Measurements from ENCODE around the gene IQSEC2.

Gene IQSEC2

GRCh38 chrX:53283099-53283498, 1.7 kb upstream of the IQSEC2 start:
- H3K27ac ChIP-seq (ENCODE audit: low read depth, low read length) = no peak overlapping the region
- H3K9me3 ChIP-seq (ENCODE audit: control insufficient read depth, insufficient read depth, low read depth, low read length) = no peaks in the 10 kb centered on the region; the same call in 1 of the 2 replicates
- H3K27me3 ChIP-seq (ENCODE audit: control insufficient read depth, insufficient read depth, low read length) = no peaks in the 10 kb centered on the region
- H3K4me1 ChIP-seq (ENCODE audit: control insufficient read depth, insufficient read depth, low read length) = peaks cover 47% of the 10 kb centered on the region; the same call in 1 of the 2 replicates
- no peak overlapping the region for H3K9ac ChIP-seq (ENCODE audit: low read length)
- H3K36me3 ChIP-seq (ENCODE audit: control insufficient read depth, insufficient read depth, low read length) = no peaks in the 10 kb centered on the region
- no peak overlapping the region for H3K4me3 ChIP-seq (ENCODE audit: low read depth, low read length)

GRCh38 chrX:53281963-53282695, 745 bp upstream of the IQSEC2 start:
- no peak overlapping the region for H3K27ac ChIP-seq (ENCODE audit: low read depth, low read length)

GRCh38 chrX:53280331-53281320, 758 bp downstream of the IQSEC2 start:
- Histone ChIP-seq H3K9me3 (ENCODE audit: control insufficient read depth, insufficient read depth, low read depth, low read length) (no peaks in the 10 kb centered on the region; the same call in 1 of the 2 replicates), H3K27me3 (ENCODE audit: control insufficient read depth, insufficient read depth, low read length) (no peaks in the 10 kb centered on the region), H3K27ac (ENCODE audit: low read depth, low read length) (peak overlapping the region; percentile 37; the same call in 1 of the 2 replicates), H3K4me1 (ENCODE audit: control insufficient read depth, insufficient read depth, low read length) (peaks cover 38% of the 10 kb centered on the region; the same call in 1 of the 2 replicates), H3K36me3 (ENCODE audit: control insufficient read depth, insufficient read depth, low read length) (no peaks in the 10 kb centered on the region), H3K4me3 (ENCODE audit: low read depth, low read length) (peak overlapping the region; percentile 42), H3K9ac (ENCODE audit: low read length) (peak overlapping the region; percentile 49)

More at GRCh38 chrX:53281963-53282695, 745 bp upstream of the IQSEC2 start:
- Histone ChIP-seq H3K4me1 (ENCODE audit: control insufficient read depth, insufficient read depth, low read length) (peaks cover 38% of the 10 kb centered on the region; the same call in 1 of the 2 replicates), H3K9ac (ENCODE audit: low read length) (no peak overlapping the region), H3K9me3 (ENCODE audit: control insufficient read depth, insufficient read depth, low read depth, low read length) (no peaks in the 10 kb centered on the region; the same call in 1 of the 2 replicates), H3K4me3 (ENCODE audit: low read depth, low read length) (no peak overlapping the region), H3K27me3 (ENCODE audit: control insufficient read depth, insufficient read depth, low read length) (no peaks in the 10 kb centered on the region), H3K36me3 (ENCODE audit: control insufficient read depth, insufficient read depth, low read length) (no peaks in the 10 kb centered on the region)

GRCh38 chrX:53279296-53280237, 1.8 kb downstream of the IQSEC2 start:
- Histone ChIP-seq H3K9ac (ENCODE audit: low read length) (no peak overlapping the region), H3K27ac (ENCODE audit: low read depth, low read length) (no peak overlapping the region), H3K27me3 (ENCODE audit: control insufficient read depth, insufficient read depth, low read length) (no peaks in the 10 kb centered on the region), H3K9me3 (ENCODE audit: control insufficient read depth, insufficient read depth, low read depth, low read length) (no peaks in the 10 kb centered on the region; the same call in 1 of the 2 replicates), H3K4me3 (ENCODE audit: low read depth, low read length) (peak overlapping the region; percentile 27; the same call in 1 of the 2 replicates), H3K36me3 (ENCODE audit: control insufficient read depth, insufficient read depth, low read length) (no peaks in the 10 kb centered on the region), H3K4me1 (ENCODE audit: control insufficient read depth, insufficient read depth, low read length) (peaks cover 34% of the 10 kb centered on the region; the same call in 1 of the 2 replicates)

GRCh38 chrX:53272808-53273337, 8.5 kb downstream of the IQSEC2 start:
- H3K36me3 ChIP-seq (ENCODE audit: control insufficient read depth, insufficient read depth, low read length) = no peaks in the 10 kb centered on the region
- H3K27ac ChIP-seq (ENCODE audit: low read depth, low read length) = no peak overlapping the region
- H3K27me3 ChIP-seq (ENCODE audit: control insufficient read depth, insufficient read depth, low read length) = no peaks in the 10 kb centered on the region
- H3K9me3 ChIP-seq (ENCODE audit: control insufficient read depth, insufficient read depth, low read depth, low read length) = no peaks in the 10 kb centered on the region; the same call in 1 of the 2 replicates
- no peak overlapping the region for H3K9ac ChIP-seq (ENCODE audit: low read length)
- H3K4me1 ChIP-seq (ENCODE audit: control insufficient read depth, insufficient read depth, low read length) = peaks cover 9% of the 10 kb centered on the region
- H3K4me3 ChIP-seq (ENCODE audit: low read depth, low read length) = no peak overlapping the region

GRCh38 chrX:53269536-53270107, 11.8 kb downstream of the IQSEC2 start:
- Histone ChIP-seq H3K4me1 (ENCODE audit: control insufficient read depth, insufficient read depth, low read length) (peaks cover 13% of the 10 kb centered on the region), H3K9ac (ENCODE audit: low read length) (no peak overlapping the region), H3K27me3 (ENCODE audit: control insufficient read depth, insufficient read depth, low read length) (no peaks in the 10 kb centered on the region), H3K36me3 (ENCODE audit: control insufficient read depth, insufficient read depth, low read length) (no peaks in the 10 kb centered on the region), H3K27ac (ENCODE audit: low read depth, low read length) (no peak overlapping the region), H3K4me3 (ENCODE audit: low read depth, low read length) (no peak overlapping the region), H3K9me3 (ENCODE audit: control insufficient read depth, insufficient read depth, low read depth, low read length) (no peaks in the 10 kb centered on the region; the same call in 1 of the 2 replicates)

GRCh38 chrX:53268173-53268572, 13.2 kb downstream of the IQSEC2 start:
- no peaks in the 10 kb centered on the region for H3K36me3 ChIP-seq (ENCODE audit: control insufficient read depth, insufficient read depth, low read length)
- H3K9me3 ChIP-seq (ENCODE audit: control insufficient read depth, insufficient read depth, low read depth, low read length) = no peaks in the 10 kb centered on the region; the same call in 1 of the 2 replicates
- no peak overlapping the region for H3K4me3 ChIP-seq (ENCODE audit: low read depth, low read length)
- H3K27ac ChIP-seq (ENCODE audit: low read depth, low read length) = no peak overlapping the region
- H3K4me1 ChIP-seq (ENCODE audit: control insufficient read depth, insufficient read depth, low read length) = peaks cover 17% of the 10 kb centered on the region
- H3K27me3 ChIP-seq (ENCODE audit: control insufficient read depth, insufficient read depth, low read length) = no peaks in the 10 kb centered on the region
- H3K9ac ChIP-seq (ENCODE audit: low read length) = no peak overlapping the region

- no peak overlapping the region for H3K27ac ChIP-seq (ENCODE audit: low read depth, low read length)
- no peaks in the 10 kb centered on the region for H3K27me3 ChIP-seq (ENCODE audit: control insufficient read depth, insufficient read depth, low read length)
- H3K9ac ChIP-seq (ENCODE audit: low read length) = no peak overlapping the region
- H3K36me3 ChIP-seq (ENCODE audit: control insufficient read depth, insufficient read depth, low read length) = no peaks in the 10 kb centered on the region
- no peaks in the 10 kb centered on the region; the same call in 1 of the 2 replicates for H3K9me3 ChIP-seq (ENCODE audit: control insufficient read depth, insufficient read depth, low read depth, low read length)
- H3K4me1 ChIP-seq (ENCODE audit: control insufficient read depth, insufficient read depth, low read length) = peaks cover 21% of the 10 kb centered on the region
- H3K4me3 ChIP-seq (ENCODE audit: low read depth, low read length) = no peak overlapping the region
Measured at GRCh38 chrX:53266914-53267313, 14.5 kb downstream of the IQSEC2 start.

- no peaks in the 10 kb centered on the region for H3K27me3 ChIP-seq (ENCODE audit: control insufficient read depth, insufficient read depth, low read length)
- no peak overlapping the region for H3K27ac ChIP-seq (ENCODE audit: low read depth, low read length)
- H3K9me3 ChIP-seq (ENCODE audit: control insufficient read depth, insufficient read depth, low read depth, low read length) = no peaks in the 10 kb centered on the region; the same call in 1 of the 2 replicates
- H3K9ac ChIP-seq (ENCODE audit: low read length) = no peak overlapping the region
- no peaks in the 10 kb centered on the region for H3K36me3 ChIP-seq (ENCODE audit: control insufficient read depth, insufficient read depth, low read length)
- no peak overlapping the region for H3K4me3 ChIP-seq (ENCODE audit: low read depth, low read length)
- peaks cover 21% of the 10 kb centered on the region for H3K4me1 ChIP-seq (ENCODE audit: control insufficient read depth, insufficient read depth, low read length)
Measured at GRCh38 chrX:53265771-53266574, 15.4 kb downstream of the IQSEC2 start.
